T-cell (primary cell): ENCODE results near the gene CTBP2. TPM values are rescaled to one million over a fixed set of nuclear protein-coding genes. Genes with fewer than 3 reads are reported as not detected.

ENCODE experiments used
- ATAC-seq, 4 experiments: fragments of 200-7000 bp in 3 of 4; fragments of 150-1000 bp in 1 of 4; cut with Tn5 transposase; replicated peaks in 1 of 4; 1 replicate in 3 of 4; 2 replicates in 1 of 4; pipeline ENCODE4 v1.10.0; 2021; ENCODE audit warnings: moderate library complexity in 3 of 4, mild to moderate bottlenecking in 2 of 4, moderate number of reproducible peaks in 1 of 4
- CTCF ChIA-PET, 2 donors: fragments of 300-600 bp; sonication (Branson Sonifier 250); formaldehyde crosslinking; loops; one replicate each; lab custom pipeline; 2022; ENCODE audit warnings: antibody characterized with exemption in 2 of 2; lab: Charles Lee
- POLR2A ChIA-PET, 2 donors: fragments of 300-600 bp; sonication (Branson Sonifier 250); formaldehyde crosslinking; loops; one replicate each; lab custom pipeline; 2022; ENCODE audit warnings: antibody characterized with exemption in 2 of 2; lab: Charles Lee
- DNase-seq, 35 experiments: peaks; one replicate each; pipeline versions ENCODE4 v3.0.0 to v3.0.0-alpha.2; 2013 to 2023
- H3K27ac ChIP-seq: one replicate; pipeline ENCODE4 v1.5.1; 2013; ENCODE audit warnings: low read length
- H3K27me3 ChIP-seq, 2 experiments: replicated peaks in 1 of 2; 1 replicate in 1 of 2; 2 replicates in 1 of 2; pipeline versions ENCODE4 v1.6.1 to v1.7.0; 2013; ENCODE audit warnings: low read length in 1 of 2, mixed read lengths in 1 of 2; ENCODE audit not compliant: control insufficient read depth in 2 of 2, insufficient read depth in 2 of 2; ENCODE audit errors: extremely low read depth in 1 of 2
- H3K36me3 ChIP-seq, 2 donors: 1 replicate in 1 of 2; 2 replicates in 1 of 2; pipeline versions ENCODE4 v1.6.1 to v1.7.0; 2013; ENCODE audit warnings: low read length in 1 of 2; ENCODE audit not compliant: control insufficient read depth in 2 of 2, insufficient read depth in 1 of 2; ENCODE audit errors: extremely low read depth in 1 of 2
- H3K4me1 ChIP-seq, 2 experiments: 1 replicate in 1 of 2; 2 replicates in 1 of 2; pipeline versions ENCODE4 v1.6.1 to v1.7.0; 2013; ENCODE audit warnings: low read length in 2 of 2, mixed read lengths in 1 of 2; ENCODE audit not compliant: insufficient read depth in 2 of 2, control insufficient read depth in 1 of 2; ENCODE audit errors: extremely low read depth in 1 of 2
- H3K4me3 ChIP-seq, 2 donors: 1 replicate in 1 of 2; 2 replicates in 1 of 2; pipeline versions ENCODE4 v1.5.1 to v1.7.0; 2013; ENCODE audit warnings: mild to moderate bottlenecking in 2 of 2, low read length in 1 of 2, moderate library complexity in 1 of 2; ENCODE audit not compliant: control insufficient read depth in 1 of 2; ENCODE audit errors: extremely low read depth in 1 of 2
- H3K9me3 ChIP-seq: 2 replicates; pipeline ENCODE4 v1.7.0; 2013
- H3K27ac Mint-ChIP-seq, 2 donors: one replicate each; pipeline ENCODE4 v1.8.0; 2020 to 2021; ENCODE audit warnings: mild to moderate bottlenecking in 2 of 2, mixed read lengths in 2 of 2
- H3K27me3 Mint-ChIP-seq, 2 donors: one replicate each; pipeline ENCODE4 v1.8.0; 2021 to 2022; ENCODE audit warnings: mixed read lengths in 2 of 2
- H3K36me3 Mint-ChIP-seq: one replicate; pipeline ENCODE4 v1.8.0; 2021; ENCODE audit warnings: mixed read lengths
- H3K4me1 Mint-ChIP-seq, 3 donors: one replicate each; pipeline ENCODE4 v1.8.0; 2020 to 2022; ENCODE audit warnings: mixed read lengths in 3 of 3, mild to moderate bottlenecking in 1 of 3
- H3K4me3 Mint-ChIP-seq, 3 donors: one replicate each; pipeline ENCODE4 v1.8.0; 2020 to 2022; ENCODE audit warnings: mild to moderate bottlenecking in 3 of 3, mixed read lengths in 3 of 3, moderate library complexity in 3 of 3
- H3K9me3 Mint-ChIP-seq, 3 donors: one replicate each; pipeline ENCODE4 v1.8.0; 2020 to 2022; ENCODE audit warnings: mixed read lengths in 3 of 3
- WGBS: methylation state at CpG from one replicate; pipeline ENCODE4 v1.1.5; 2013; ENCODE audit warnings: missing lambda C conversion rate; ENCODE audit not compliant: insufficient coverage; 5-methylcytosine and 5-hydroxymethylcytosine counted together
- total RNA-seq, 35 experiments: library from RNA in 6 of 35; stranded (reverse) in 6 of 35; fragments of 120-200 nt in 1 of 35; gene quantifications; one replicate each; pipeline versions ENCODE4 v1.2.1 to v1.2.4 and lab custom pipeline; 2013 to 2026

Gene CTBP2
- total RNA-seq, 5 donors from 2014 or later (not counting 1 experiment from before 2014, with no cell fraction given) = 1.1 to 5.8 (median 3.1) TPM

DNA sequence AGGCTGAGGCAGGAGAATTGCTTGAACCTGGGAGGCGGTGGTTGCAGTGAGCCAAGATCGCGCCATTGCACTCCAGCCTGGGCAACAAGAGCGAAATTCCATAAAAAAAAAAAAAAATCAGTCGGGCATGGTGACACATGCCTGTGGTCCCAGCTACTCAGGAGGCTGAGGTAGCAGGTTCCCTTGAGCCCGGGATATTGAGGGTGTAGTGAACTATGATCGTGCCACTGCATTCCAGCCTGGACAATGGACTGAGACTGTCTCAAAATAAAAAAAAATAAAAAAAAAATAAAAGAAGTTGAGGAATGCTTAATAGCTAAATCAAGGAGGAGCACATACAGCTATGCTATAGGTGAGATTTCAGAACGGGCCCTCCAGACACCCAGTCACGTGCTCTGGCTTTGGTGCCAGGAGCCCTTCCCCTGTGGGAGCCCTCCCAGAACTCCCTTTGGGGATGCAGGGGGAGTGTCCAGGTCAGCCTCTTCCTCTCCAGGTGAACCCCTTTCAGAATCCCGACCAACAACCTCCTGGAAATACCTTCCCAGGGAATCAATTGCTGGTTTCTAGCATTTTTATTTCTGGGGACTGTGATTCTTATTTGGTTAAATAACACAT is 42.9 kb upstream of the CTBP2 start:
- H3K27ac Mint-ChIP-seq = no peak overlapping the region
- H3K9me3 Mint-ChIP-seq = no peaks in the 10 kb centered on the region
- Histone ChIP-seq H3K27ac (no peak overlapping the region), H3K27me3 (peaks cover 0 to 16% of the 10 kb centered on the region in 2 experiments), H3K9me3 (no peaks in the 10 kb centered on the region), H3K4me1 (no peaks in the 10 kb centered on the region), H3K36me3 (no peaks in the 10 kb centered on the region), H3K4me3 (no peak overlapping the region)
- no peak overlapping the region for H3K4me3 Mint-ChIP-seq
- no peak for DNase-seq
- WGBS = 73% methylated on average over 7 of the region's 10 CpGs
- H3K27me3 Mint-ChIP-seq = peaks cover 3 to 11% of the 10 kb centered on the region in 2 donors
- H3K4me1 Mint-ChIP-seq = no peaks in the 10 kb centered on the region
- no peak for ATAC-seq
- ChIA-PET POLR2A (no interaction called here), CTCF (no interaction called here)
- H3K36me3 Mint-ChIP-seq = no peaks in the 10 kb centered on the region

DNA sequence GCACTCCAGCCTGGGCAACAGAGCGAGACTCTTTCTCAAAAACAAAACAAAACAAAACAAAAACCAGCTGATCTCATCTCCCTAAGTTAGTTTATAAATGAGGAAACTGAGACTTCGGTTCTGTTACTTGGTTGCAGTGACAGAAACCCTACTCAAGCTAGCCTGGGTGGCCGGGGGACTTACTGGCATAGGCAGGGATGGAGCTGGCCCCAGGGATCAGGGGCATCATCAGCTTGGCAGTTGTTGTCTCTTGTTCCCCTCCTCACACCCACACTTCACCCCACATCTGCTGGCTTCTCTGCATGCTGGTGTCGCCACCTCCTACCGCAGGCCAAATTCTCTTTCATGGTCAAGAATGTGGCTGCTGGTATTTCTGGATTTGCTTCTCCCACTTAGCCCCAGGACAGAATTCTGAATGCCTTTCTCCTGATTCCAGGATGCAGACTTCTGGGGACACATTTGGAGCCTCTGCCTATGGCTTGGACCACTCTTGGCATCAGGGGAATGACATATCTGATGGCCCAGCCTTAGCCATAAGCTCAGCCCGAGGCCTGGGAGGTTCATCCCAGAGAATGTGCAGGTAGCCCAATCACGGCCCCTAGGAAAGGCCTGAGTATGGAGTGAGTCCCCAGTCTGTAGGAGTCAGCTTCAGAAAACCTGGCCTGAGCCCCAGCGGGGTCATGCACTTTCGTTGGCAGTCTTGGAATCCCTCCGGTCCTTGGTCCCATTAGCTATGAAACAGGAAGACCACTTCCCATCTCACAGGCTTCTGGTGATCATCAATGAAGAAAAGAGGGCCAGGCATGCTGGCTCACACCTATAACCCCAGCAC is 41.6 kb upstream of the CTBP2 start:
- Mint-ChIP-seq H3K27me3 (peaks cover 3 to 11% of the 10 kb centered on the region in 2 donors), H3K36me3 (no peaks in the 10 kb centered on the region), H3K4me1 (no peaks in the 10 kb centered on the region), H3K27ac (no peak overlapping the region), H3K4me3 (no peak overlapping the region), H3K9me3 (no peaks in the 10 kb centered on the region)
- no peak for DNase-seq
- POLR2A ChIA-PET = no interaction called here
- Histone ChIP-seq H3K27me3 (peaks cover 0 to 16% of the 10 kb centered on the region in 2 experiments), H3K4me3 (no peak overlapping the region), H3K4me1 (no peaks in the 10 kb centered on the region), H3K36me3 (no peaks in the 10 kb centered on the region), H3K9me3 (no peaks in the 10 kb centered on the region), H3K27ac (no peak overlapping the region)
- peak in 1 of 4 experiments; percentile 24 for ATAC-seq
- 85% methylated on average over 6 of the region's 10 CpGs for WGBS
- CTCF ChIA-PET = no interaction called here

DNA sequence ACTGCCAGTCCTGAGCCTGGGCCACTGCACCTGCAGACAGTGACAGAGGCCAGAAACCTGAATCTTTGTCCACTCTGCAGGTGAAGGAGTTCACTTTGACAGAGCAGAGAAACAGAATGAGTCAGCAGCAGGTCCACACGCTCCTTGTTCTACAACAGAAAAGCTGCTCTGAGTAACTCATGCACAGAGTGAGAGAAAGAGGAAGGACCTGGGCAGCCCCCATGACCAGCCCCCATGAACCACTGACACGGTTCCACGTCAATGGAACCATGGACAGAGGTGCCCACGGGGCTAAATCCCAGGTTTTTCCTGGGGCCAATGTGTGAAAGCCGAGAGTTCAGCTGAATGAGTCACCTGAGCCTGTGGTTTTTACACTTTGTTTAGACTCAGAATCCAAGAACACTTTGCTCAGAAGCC is 40.8 kb upstream of the CTBP2 start:
- no peak overlapping the region for H3K4me3 Mint-ChIP-seq
- H3K27ac Mint-ChIP-seq = no peak overlapping the region
- no peak for ATAC-seq
- no peaks in the 10 kb centered on the region for H3K36me3 Mint-ChIP-seq
- WGBS = 3% methylated on average over 4 of the region's 5 CpGs
- Histone ChIP-seq H3K4me3 (no peak overlapping the region), H3K36me3 (no peaks in the 10 kb centered on the region), H3K27me3 (peaks cover 0 to 16% of the 10 kb centered on the region in 2 experiments), H3K9me3 (no peaks in the 10 kb centered on the region), H3K27ac (no peak overlapping the region), H3K4me1 (no peaks in the 10 kb centered on the region)
- no peaks in the 10 kb centered on the region for H3K9me3 Mint-ChIP-seq
- H3K4me1 Mint-ChIP-seq = no peaks in the 10 kb centered on the region
- CTCF ChIA-PET = no interaction called here
- POLR2A ChIA-PET = no interaction called here
- H3K27me3 Mint-ChIP-seq = peaks cover 3 to 11% of the 10 kb centered on the region in 2 donors
- no peak for DNase-seq

DNA sequence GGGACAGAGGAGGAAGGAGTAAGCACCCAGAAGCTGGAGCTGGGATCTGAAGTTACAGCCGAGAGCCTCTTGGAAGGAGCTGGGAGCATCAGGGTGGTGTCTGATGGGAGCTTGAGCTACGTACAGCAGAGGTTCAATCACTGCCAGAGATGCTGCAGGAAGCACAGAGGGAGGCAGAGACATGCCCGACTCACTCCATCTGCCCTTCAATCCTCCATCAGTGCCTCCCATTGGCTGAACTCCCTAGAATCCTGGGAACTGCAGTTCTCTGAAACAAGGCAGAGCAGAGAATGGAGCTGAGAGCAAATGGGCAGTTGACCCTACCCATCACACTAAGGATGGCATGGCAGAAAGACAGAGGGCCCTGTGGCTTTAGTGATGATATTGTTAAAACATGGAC is 40.0 kb upstream of the CTBP2 start:
- no peaks in the 10 kb centered on the region for H3K4me1 ChIP-seq
- H3K4me3 ChIP-seq = no peak overlapping the region
- CTCF ChIA-PET = no interaction called here
- Mint-ChIP-seq H3K27me3 (peaks cover 3 to 11% of the 10 kb centered on the region in 2 donors), H3K4me1 (no peaks in the 10 kb centered on the region), H3K9me3 (no peaks in the 10 kb centered on the region), H3K27ac (no peak overlapping the region), H3K4me3 (no peak overlapping the region), H3K36me3 (no peaks in the 10 kb centered on the region)
- H3K27me3 ChIP-seq = peaks cover 0 to 16% of the 10 kb centered on the region in 2 experiments
- no peak overlapping the region for H3K27ac ChIP-seq
- DNase-seq = no peak
- no peaks in the 10 kb centered on the region for H3K36me3 ChIP-seq
- no CpG with 5 or more reads among the region's 3 CpGs for WGBS
- ATAC-seq = no peak
- POLR2A ChIA-PET = no interaction called here
- H3K9me3 ChIP-seq = no peaks in the 10 kb centered on the region

DNA sequence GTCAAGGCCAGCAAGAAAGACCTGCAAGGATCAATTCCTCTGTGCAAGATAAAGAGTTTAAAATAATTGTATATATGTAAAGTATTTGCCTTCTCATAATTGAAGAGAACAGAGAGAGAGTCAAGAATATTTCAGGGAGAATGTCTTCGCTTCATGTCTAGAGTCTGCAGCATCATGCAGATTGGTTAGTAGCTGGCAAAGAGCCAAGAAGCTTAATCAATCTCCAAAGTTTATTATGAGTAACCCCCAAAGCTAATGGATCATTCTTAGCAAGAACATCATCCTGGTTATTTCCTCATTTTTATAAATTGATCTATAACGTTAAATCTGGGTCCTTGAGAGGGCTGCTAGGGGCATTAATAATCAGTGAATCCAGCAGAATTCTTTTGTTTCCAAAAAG is 38.9 kb upstream of the CTBP2 start:
- peaks cover 3 to 11% of the 10 kb centered on the region in 2 donors for H3K27me3 Mint-ChIP-seq
- Histone ChIP-seq H3K9me3 (no peaks in the 10 kb centered on the region), H3K4me3 (no peak overlapping the region), H3K27ac (no peak overlapping the region), H3K36me3 (no peaks in the 10 kb centered on the region), H3K27me3 (peaks cover 0 to 16% of the 10 kb centered on the region in 2 experiments), H3K4me1 (no peaks in the 10 kb centered on the region)
- WGBS = no CpG with 5 or more reads among the region's 2 CpGs
- H3K27ac Mint-ChIP-seq = no peak overlapping the region
- no peaks in the 10 kb centered on the region for H3K4me1 Mint-ChIP-seq
- DNase-seq = no peak
- H3K9me3 Mint-ChIP-seq = no peaks in the 10 kb centered on the region
- no peak for ATAC-seq
- ChIA-PET POLR2A (no interaction called here), CTCF (no interaction called here)
- H3K4me3 Mint-ChIP-seq = no peak overlapping the region
- no peaks in the 10 kb centered on the region for H3K36me3 Mint-ChIP-seq

DNA sequence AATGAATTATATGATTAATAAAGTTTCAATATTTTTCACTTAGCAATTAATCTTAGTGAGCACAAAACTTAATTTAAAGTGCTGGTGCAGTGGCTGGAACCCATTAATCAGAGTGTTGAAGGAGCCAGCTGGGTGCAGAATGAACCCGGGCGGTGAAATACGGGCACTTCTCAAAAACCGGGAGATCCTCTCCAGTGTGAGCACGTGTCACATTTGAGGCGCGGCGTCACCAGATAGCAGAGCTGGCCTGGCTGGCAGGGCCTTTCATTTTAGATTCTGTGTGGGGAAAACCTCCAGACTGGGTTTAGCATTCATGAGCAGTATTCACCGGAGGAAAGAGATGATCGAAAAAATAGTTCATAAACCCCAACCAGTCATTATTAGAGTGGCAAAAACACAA is 34.5 kb upstream of the CTBP2 start:
- 100% methylated on average over 3 of the region's 10 CpGs for WGBS
- POLR2A ChIA-PET = no interaction called here
- peaks cover 1 to 2% of the 10 kb centered on the region in 2 donors for H3K27me3 Mint-ChIP-seq

More for the DNA sequence above, 34.5 kb upstream of the CTBP2 start:
- Mint-ChIP-seq H3K27ac (no peak overlapping the region), H3K4me3 (no peak overlapping the region), H3K36me3 (no peaks in the 10 kb centered on the region), H3K4me1 (no peaks in the 10 kb centered on the region), H3K9me3 (peaks cover 0 to 2% (median 0%) of the 10 kb centered on the region in 3 donors)
- no peaks in the 10 kb centered on the region for H3K36me3 ChIP-seq
- no peaks in the 10 kb centered on the region for H3K9me3 ChIP-seq
- ATAC-seq (no peak), DNase-seq (no peak)
- H3K27ac ChIP-seq = no peak overlapping the region
- peaks cover 0 to 5% of the 10 kb centered on the region in 2 experiments for H3K27me3 ChIP-seq
- no peak overlapping the region for H3K4me3 ChIP-seq
- CTCF ChIA-PET = no interaction called here
- no peaks in the 10 kb centered on the region for H3K4me1 ChIP-seq
